Measurements from ENCODE around the gene CEP164. TPM values are rescaled to one million over a fixed set of nuclear protein-coding genes. Genes with fewer than 3 reads are reported as not detected.

Gene CEP164
- total and polyA plus RNA-seq, 2 of the 8 experiments (the other 6 are each of a cell fraction or from before 2014, with no cell fraction given) = 8.4 to 20.8 TPM

GRCh38 chr11:117433717-117434116 is 106.1 kb downstream of the CEP164 start:
- Histone ChIP-seq H3K18ac (ENCODE audit: extremely low read depth, low read length) (no peak overlapping the region), H3K27ac (ENCODE audit: low read depth, low read length) (no peak overlapping the region), H3K79me1 (ENCODE audit: low read depth, low read length) (no peaks in the 10 kb centered on the region), H4K8ac (ENCODE audit: extremely low read depth, insufficient read depth, low read length) (no peak overlapping the region), H2AFZ (ENCODE audit: low read length) (no peak overlapping the region), H3K56ac (replicated peaks; ENCODE audit: insufficient read length, low read depth, low read length) (peak overlapping the region; percentile 20), H3K23ac (ENCODE audit: insufficient read length) (no peak overlapping the region), H3K27me3 (replicated peaks in 1 of 4; ENCODE audit: control insufficient read depth in 3 of 4, extremely low read depth in 1 of 4, insufficient read depth in 3 of 4, low read length in 3 of 4) (no peaks in the 10 kb centered on the region), H3K23me2 (ENCODE audit: low read depth, low read length) (peaks cover 8% of the 10 kb centered on the region), H3K4me2 (ENCODE audit: insufficient read depth in 1 of 2, low read depth in 2 of 2, low read length in 2 of 2) (no peak overlapping the region), H3K9ac (replicated peaks in 1 of 4; ENCODE audit: extremely low read depth in 1 of 4, low read depth in 3 of 4, low read length in 3 of 4) (no peak overlapping the region), H2BK20ac (ENCODE audit: low read length) (no peak overlapping the region), H2BK5ac (ENCODE audit: low read depth, low read length) (no peak overlapping the region), H2BK120ac (replicated peaks; ENCODE audit: low read depth, low read length) (no peak overlapping the region), H4K5ac (ENCODE audit: insufficient read length, low read depth, low read length) (no peak overlapping the region), H3K4ac (replicated peaks; ENCODE audit: insufficient read length, low read depth, low read length) (no peak overlapping the region), H2BK12ac (ENCODE audit: low read depth, low read length) (no peak overlapping the region), H3K14ac (ENCODE audit: insufficient read length) (no peak overlapping the region), H2AK5ac (ENCODE audit: low read depth, low read length) (no peak overlapping the region), H2BK15ac (ENCODE audit: low read length) (no peak overlapping the region), H3K4me1 (replicated peaks in 1 of 4; ENCODE audit: control insufficient read depth in 3 of 4, insufficient read depth in 4 of 4, low read length in 3 of 4) (peaks cover 0 to 15% (median 4%) of the 10 kb centered on the region in 4 experiments; a peak in 6 of 7 replicates), H3K9me3 (ENCODE audit: insufficient read depth in 2 of 2, low read depth in 1 of 2, low read length in 1 of 2) (no peaks in the 10 kb centered on the region), H3K36me3 (ENCODE audit: control insufficient read depth in 2 of 4, insufficient read depth in 4 of 4, low read length in 3 of 4) (no peaks in the 10 kb centered on the region), H4K91ac (replicated peaks; ENCODE audit: insufficient read length, low read length) (no peak overlapping the region), H4K20me1 (replicated peaks in 1 of 2; ENCODE audit: control insufficient read depth in 1 of 2, insufficient read depth in 2 of 2, low read length in 2 of 2) (no peaks in the 10 kb centered on the region), H3K4me3 (ENCODE audit: extremely low read depth in 1 of 4, insufficient read depth in 2 of 4, low read depth in 3 of 4, low read length in 4 of 4) (no peak overlapping the region), H3K79me2 (ENCODE audit: control insufficient read depth in 1 of 2, insufficient read depth in 2 of 2, low read length in 2 of 2) (no peaks in the 10 kb centered on the region)
- POLR2A ChIA-PET (ENCODE audit: partially characterized antibody) = no interaction called here
- DNase-seq (ENCODE audit: low read depth in 1 of 2, low spot score in 2 of 2) (no peak), FAIRE-seq (no peak)
- no peak for TF ChIP-seq CHD1 (IDR thresholded peaks at IDR 0.05; ENCODE audit: low read depth, low read length)
- no peak for TF ChIP-seq RAD21 (IDR thresholded peaks at IDR 0.05 in 1 of 2, conservative IDR thresholded peaks at IDR 0.05 in 1 of 2; ENCODE audit: low read depth in 2 of 2, low read length in 2 of 2)
- TF ChIP-seq MAFK (IDR thresholded peaks at IDR 0.05; ENCODE audit: low read depth, low read length) = no peak
- TF ChIP-seq HDAC2 (IDR thresholded peaks at IDR 0.05; ENCODE audit: borderline replicate concordance in 1 of 2, low read depth in 2 of 2, low read length in 2 of 2) = no peak
- TF ChIP-seq SP1 (IDR thresholded peaks at IDR 0.05; ENCODE audit: low read depth, low read length) = no peak
- no peak for TF ChIP-seq RBBP5 (IDR thresholded peaks at IDR 0.05; ENCODE audit: borderline replicate concordance, low read depth, low read length)
- no peak for TF ChIP-seq NANOG (IDR thresholded peaks at IDR 0.05; ENCODE audit: insufficient read depth, low read depth, low read length, poor library complexity, severe bottlenecking)
- no peak for TF ChIP-seq JUND (IDR thresholded peaks at IDR 0.05; ENCODE audit: low read length)
- no peak for TF ChIP-seq CEBPB (IDR thresholded peaks at IDR 0.05; ENCODE audit: low read depth, low read length)
- no peak for TF ChIP-seq TCF12 (IDR thresholded peaks at IDR 0.05; ENCODE audit: low read depth, low read length)
- TF ChIP-seq ASH2L (IDR thresholded peaks at IDR 0.05; ENCODE audit: low read length) = no peak
- no peak for TF ChIP-seq SUZ12 (IDR thresholded peaks at IDR 0.05; ENCODE audit: low read length)
- TF ChIP-seq ZNF274 (IDR thresholded peaks at IDR 0.05; ENCODE audit: borderline replicate concordance, extremely low read depth, low read length) = no peak
- TF ChIP-seq RFX5 (IDR thresholded peaks at IDR 0.05; ENCODE audit: borderline replicate concordance, low read depth, low read length) = no peak
- TF ChIP-seq, protein P1, sequence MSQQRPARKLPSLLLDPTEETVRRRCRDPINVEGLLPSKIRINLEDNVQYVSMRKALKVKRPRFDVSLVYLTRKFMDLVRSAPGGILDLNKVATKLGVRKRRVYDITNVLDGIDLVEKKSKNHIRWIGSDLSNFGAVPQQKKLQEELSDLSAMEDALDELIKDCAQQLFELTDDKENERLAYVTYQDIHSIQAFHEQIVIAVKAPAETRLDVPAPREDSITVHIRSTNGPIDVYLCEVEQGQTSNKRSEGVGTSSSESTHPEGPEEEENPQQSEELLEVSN (IDR thresholded peaks at IDR 0.05) = no peak
- CTCF ChIA-PET (ENCODE audit: partially characterized antibody) = interaction anchor here (1.2 to 1.9 kb wide), 3 partner anchors 10 to 15 kb away, joined by 4 to 10 read pairs (median 5); no protein-coding TSS in a partner anchor
